HPDE6-E6E7 (cell line): ENCODE data around the gene RASGRF1.

Experiments
- DNase-seq: peaks from one replicate; pipeline ENCODE4 v3.0.0; 2011; ENCODE audit warnings: missing footprints; ENCODE audit errors: extremely low spot score

The RASGRF1 gene

GRCh38 chr15:79066391-79067071, 24.0 kb downstream of the RASGRF1 start:
- DNase-seq, result no peak

- no peak for DNase-seq
These were observed 24.7 kb downstream of the RASGRF1 start for GRCh38 chr15:79065706-79066376.

- no peak for DNase-seq
These were observed 25.2 kb downstream of the RASGRF1 start for GRCh38 chr15:79065361-79065705.

GRCh38 chr15:79064496-79064895, 26.1 kb downstream of the RASGRF1 start:
- no peak for DNase-seq

GRCh38 chr15:79060175-79060574, 30.4 kb downstream of the RASGRF1 start:
- DNase-seq, result no peak

- no peak for DNase-seq
These were observed 31.5 kb downstream of the RASGRF1 start for GRCh38 chr15:79059081-79059572.

- DNase-seq, result no peak
These were observed 32.2 kb downstream of the RASGRF1 start for GRCh38 chr15:79058260-79058850.

- DNase-seq, result no peak
These were observed 33.5 kb downstream of the RASGRF1 start for GRCh38 chr15:79057050-79057449.

GRCh38 chr15:79054350-79054749, 36.2 kb downstream of the RASGRF1 start:
- DNase-seq, result no peak

GRCh38 chr15:79053894-79054293, 36.7 kb downstream of the RASGRF1 start:
- no peak for DNase-seq

- DNase-seq, result no peak
These were observed 38.4 kb downstream of the RASGRF1 start for GRCh38 chr15:79051941-79052731.

GRCh38 chr15:79051029-79051428, 39.6 kb downstream of the RASGRF1 start:
- no peak for DNase-seq

GRCh38 chr15:79050341-79050740, 40.2 kb downstream of the RASGRF1 start:
- DNase-seq, result no peak

GRCh38 chr15:79049416-79049815, 41.2 kb downstream of the RASGRF1 start:
- no peak for DNase-seq

- DNase-seq, result no peak
These were observed 42.7 kb downstream of the RASGRF1 start for GRCh38 chr15:79047676-79048439.

- no peak for DNase-seq
These were observed 43.7 kb downstream of the RASGRF1 start for GRCh38 chr15:79046691-79047404.

- DNase-seq, result no peak
These were observed 45.5 kb downstream of the RASGRF1 start for GRCh38 chr15:79045041-79045440.

GRCh38 chr15:79042213-79042928, 48.2 kb downstream of the RASGRF1 start:
- no peak for DNase-seq

- no peak for DNase-seq
These were observed 48.9 kb downstream of the RASGRF1 start for GRCh38 chr15:79041601-79042168.

- DNase-seq, result no peak
These were observed 52.7 kb downstream of the RASGRF1 start for GRCh38 chr15:79037848-79038247.
